ENCODE results near the gene ANP32E. TPM values are rescaled to one million over a fixed set of nuclear protein-coding genes. Genes with fewer than 3 reads are reported as not detected.

ANP32E gene
- total and polyA plus RNA-seq, 9 of the 15 experiments (the other 6 are each of a cell fraction or from before 2014, with no cell fraction given), result 60.4 to 197 (median 104) TPM

- no peak; the same call in 1 of the 2 replicates for TF ChIP-seq ZNF407 (IDR thresholded peaks at IDR 0.05; ENCODE audit: low read depth)
- 0 out of 2 replicates have a peak, but pooled peaks have one; percentile 85 for TF ChIP-seq ZNF282 (CRISPR knock-in tag; IDR thresholded peaks at IDR 0.05)
- no peak for TF ChIP-seq JUNB (CRISPR knock-in tag; conservative IDR thresholded peaks at IDR 0.05)
- TF ChIP-seq, protein P1, sequence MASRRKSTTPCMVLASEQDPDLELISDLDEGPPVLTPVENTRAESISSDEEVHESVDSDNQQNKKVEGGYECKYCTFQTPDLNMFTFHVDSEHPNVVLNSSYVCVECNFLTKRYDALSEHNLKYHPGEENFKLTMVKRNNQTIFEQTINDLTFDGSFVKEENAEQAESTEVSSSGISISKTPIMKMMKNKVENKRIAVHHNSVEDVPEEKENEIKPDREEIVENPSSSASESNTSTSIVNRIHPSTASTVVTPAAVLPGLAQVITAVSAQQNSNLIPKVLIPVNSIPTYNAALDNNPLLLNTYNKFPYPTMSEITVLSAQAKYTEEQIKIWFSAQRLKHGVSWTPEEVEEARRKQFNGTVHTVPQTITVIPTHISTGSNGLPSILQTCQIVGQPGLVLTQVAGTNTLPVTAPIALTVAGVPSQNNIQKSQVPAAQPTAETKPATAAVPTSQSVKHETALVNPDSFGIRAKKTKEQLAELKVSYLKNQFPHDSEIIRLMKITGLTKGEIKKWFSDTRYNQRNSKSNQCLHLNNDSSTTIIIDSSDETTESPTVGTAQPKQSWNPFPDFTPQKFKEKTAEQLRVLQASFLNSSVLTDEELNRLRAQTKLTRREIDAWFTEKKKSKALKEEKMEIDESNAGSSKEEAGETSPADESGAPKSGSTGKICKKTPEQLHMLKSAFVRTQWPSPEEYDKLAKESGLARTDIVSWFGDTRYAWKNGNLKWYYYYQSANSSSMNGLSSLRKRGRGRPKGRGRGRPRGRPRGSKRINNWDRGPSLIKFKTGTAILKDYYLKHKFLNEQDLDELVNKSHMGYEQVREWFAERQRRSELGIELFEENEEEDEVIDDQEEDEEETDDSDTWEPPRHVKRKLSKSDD (conservative IDR thresholded peaks at IDR 0.05; ENCODE audit: low read length), result no peak
- peak; percentile 75 for TF ChIP-seq MYC (IDR thresholded peaks at IDR 0.05; ENCODE audit: low read depth, low read length)
- TF ChIP-seq MYC (CRISPR knock-in tag; IDR thresholded peaks at IDR 0.05; ENCODE audit: borderline replicate concordance, low read depth), result 0 out of 2 replicates have a peak, but pooled peaks have one; percentile 37
- TF ChIP-seq MNT (conservative IDR thresholded peaks at IDR 0.05), result peak; percentile 55 to 59
- peak in 1 of 2 experiments; percentile 13; a peak in 1 of 4 replicates for TF ChIP-seq RCOR1 (IDR thresholded peaks at IDR 0.05; ENCODE audit: borderline replicate concordance in 1 of 2, low read depth in 2 of 2, low read length in 2 of 2)
- no peak for TF ChIP-seq ZSCAN29 (IDR thresholded peaks at IDR 0.05)
- no peak for TF ChIP-seq TAF15 (IDR thresholded peaks at IDR 0.05; ENCODE audit: low read depth, low read length)
Observed at GRCh38 chr1:150234566-150235293, 1.2 kb downstream of the ANP32E start (continued).

Data from K562 (cell line).